Colonic mucosa (tissue), 4 donors: ENCODE measurements around the gene RPP38. TPM values are rescaled to one million over a fixed set of nuclear protein-coding genes. Genes with fewer than 3 reads are reported as not detected.

ENCODE experiments used
- DNase-seq: peaks from one replicate; pipeline ENCODE4 v3.0.0-alpha.2; 2020
- H3K27ac ChIP-seq: fragments of 200-600 bp; one replicate; pipeline ENCODE4 v1.8.0; 2021
- H3K27me3 ChIP-seq: fragments of 200-600 bp; one replicate; pipeline ENCODE4 v1.8.0; 2021
- H3K36me3 ChIP-seq: fragments of 200-600 bp; one replicate; pipeline ENCODE4 v1.8.0; 2021
- H3K4me1 ChIP-seq: fragments of 200-600 bp; one replicate; pipeline ENCODE4 v1.8.0; 2021; ENCODE audit warnings: mild to moderate bottlenecking
- H3K4me3 ChIP-seq: fragments of 200-600 bp; one replicate; pipeline ENCODE4 v1.8.0; 2021
- H3K9ac ChIP-seq, 2 donors: one replicate each; pipeline ENCODE4 v1.7.0; 2013; ENCODE audit warnings: control low read depth in 2 of 2, low read depth in 2 of 2, low read length in 2 of 2
- H3K9me3 ChIP-seq: fragments of 200-600 bp; one replicate; pipeline ENCODE4 v1.8.0; 2021
- CTCF ChIP-seq: fragments of 200-600 bp; IDR thresholded peaks from one replicate; pipeline ENCODE4 v1.8.0; 2022; ENCODE audit warnings: antibody characterized with exemption, mild to moderate bottlenecking
- intact Hi-C: fragments of 100-400 bp; cut with DNase I; formaldehyde crosslinking; loops from one replicate; pipeline ENCODE4 v1.14.1; 2022
- total RNA-seq, 2 donors: library from RNA; stranded (reverse); fragmentation: NEBNext Ultra II Directional in 1 of 2; extraction: Animal tissue kit (Norgen Biotek cat#: 25700) in 1 of 2; gene quantifications; one replicate each; pipeline ENCODE4 v1.2.1, GENCODE V29; 2021
- donor health status: healthy.
- donor health status: DM: no; HTN: no; CAD: no.
- donor health status: DM: no; HTN: no; CAD: no.

Gene RPP38
- total RNA-seq, 2 donors from 2014 or later, result 17.1 to 17.8 TPM

GRCh38 chr10:15136129-15137035 is 39.2 kb downstream of the RPP38 start:
- no peaks in the 10 kb centered on the region for H3K4me1 ChIP-seq
- DNase-seq, result no peak
- H3K27ac ChIP-seq, result no peak overlapping the region
- H3K9ac ChIP-seq, result no peak overlapping the region
- H3K27me3 ChIP-seq, result no peaks in the 10 kb centered on the region
- no peak for TF ChIP-seq CTCF
- no peaks in the 10 kb centered on the region for H3K9me3 ChIP-seq
- intact Hi-C loops, result no loop called here
- no peak overlapping the region for H3K4me3 ChIP-seq
- H3K36me3 ChIP-seq, result no peaks in the 10 kb centered on the region

- DNase-seq, result no peak
- H3K4me1 ChIP-seq, result no peaks in the 10 kb centered on the region
- no peaks in the 10 kb centered on the region for H3K9me3 ChIP-seq
- H3K9ac ChIP-seq, result no peak overlapping the region
- no peaks in the 10 kb centered on the region for H3K36me3 ChIP-seq
- TF ChIP-seq CTCF, result no peak
- no peak overlapping the region for H3K27ac ChIP-seq
- H3K27me3 ChIP-seq, result no peaks in the 10 kb centered on the region
- intact Hi-C loops, result no loop called here
- no peak overlapping the region for H3K4me3 ChIP-seq
These were observed 39.8 kb downstream of the RPP38 start for GRCh38 chr10:15137036-15137359.

- H3K27me3 ChIP-seq, result no peaks in the 10 kb centered on the region
- TF ChIP-seq CTCF, result no peak
- DNase-seq, result no peak
- H3K9ac ChIP-seq, result no peak overlapping the region
- H3K36me3 ChIP-seq, result no peaks in the 10 kb centered on the region
- H3K27ac ChIP-seq, result no peak overlapping the region
- no peaks in the 10 kb centered on the region for H3K4me1 ChIP-seq
- intact Hi-C loops, result no loop called here
- H3K9me3 ChIP-seq, result no peaks in the 10 kb centered on the region
- no peak overlapping the region for H3K4me3 ChIP-seq
These were observed 40.5 kb downstream of the RPP38 start for GRCh38 chr10:15137636-15138035.

- DNase-seq, result no peak
- H3K27me3 ChIP-seq, result no peaks in the 10 kb centered on the region
- no peak overlapping the region for H3K4me3 ChIP-seq
- H3K4me1 ChIP-seq, result no peaks in the 10 kb centered on the region
- TF ChIP-seq CTCF, result no peak
- no peaks in the 10 kb centered on the region for H3K9me3 ChIP-seq
- no peak overlapping the region for H3K9ac ChIP-seq
- no peaks in the 10 kb centered on the region for H3K36me3 ChIP-seq
- no peak overlapping the region for H3K27ac ChIP-seq
- intact Hi-C loops, result no loop called here
These were observed 43.5 kb downstream of the RPP38 start for GRCh38 chr10:15140698-15141097.

- no peaks in the 10 kb centered on the region for H3K9me3 ChIP-seq
- no peak for TF ChIP-seq CTCF
- H3K4me3 ChIP-seq, result no peak overlapping the region
- H3K27ac ChIP-seq, result no peak overlapping the region
- H3K36me3 ChIP-seq, result no peaks in the 10 kb centered on the region
- H3K4me1 ChIP-seq, result no peaks in the 10 kb centered on the region
- no peak overlapping the region for H3K9ac ChIP-seq
- DNase-seq, result no peak
- intact Hi-C loops, result no loop called here
- no peaks in the 10 kb centered on the region for H3K27me3 ChIP-seq
These were observed 44.2 kb downstream of the RPP38 start for GRCh38 chr10:15141136-15142054.
